ENCODE measurements around the gene HEATR5A.
A peak's percentile ranks its signal among the peaks of the same experiment; 100 is the strongest.
"Not testable (repeated sequence)": the region's sequence is repeated elsewhere in the genome, so short reads cannot be mapped to it uniquely, and the experiment has no call there.

Gene HEATR5A

GRCh38 chr14:31420319-31421111 lies at the start of gene HEATR5A:
Gene HEATR5A, minus strand, starts transcription at chr14:31420550. Its CDS starts 17,575 bp downstream, at chr14:31402975.
- DNase-seq: peak; percentile 93

GRCh38 chr14:31466554-31466953 lies 46.2 kb upstream of the HEATR5A start:
- no peak for DNase-seq

GRCh38 chr14:31465111-31465510 lies 44.8 kb upstream of the HEATR5A start:
- DNase-seq: no peak

DNA sequence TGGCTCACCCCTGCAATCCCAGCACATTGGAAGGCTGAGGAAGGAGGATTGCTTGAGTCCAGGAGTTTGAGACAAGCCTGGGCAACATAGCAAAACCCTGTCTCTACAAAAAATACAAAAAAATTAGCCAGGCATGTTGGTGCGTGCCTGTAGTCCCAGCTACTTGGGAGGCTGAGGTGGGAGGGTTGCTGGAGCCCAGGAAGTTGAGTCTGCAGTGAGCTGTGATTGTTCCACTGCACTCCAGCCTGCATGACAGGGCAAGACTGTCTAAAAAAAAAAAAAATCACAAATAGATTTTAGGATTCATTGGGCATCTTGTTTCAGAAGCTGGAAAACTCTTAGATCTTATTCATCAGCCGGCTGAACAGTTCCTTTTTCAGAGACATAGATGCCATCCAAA lies 42.1 kb upstream of the HEATR5A start:
- not testable (repeated sequence) for DNase-seq

DNA sequence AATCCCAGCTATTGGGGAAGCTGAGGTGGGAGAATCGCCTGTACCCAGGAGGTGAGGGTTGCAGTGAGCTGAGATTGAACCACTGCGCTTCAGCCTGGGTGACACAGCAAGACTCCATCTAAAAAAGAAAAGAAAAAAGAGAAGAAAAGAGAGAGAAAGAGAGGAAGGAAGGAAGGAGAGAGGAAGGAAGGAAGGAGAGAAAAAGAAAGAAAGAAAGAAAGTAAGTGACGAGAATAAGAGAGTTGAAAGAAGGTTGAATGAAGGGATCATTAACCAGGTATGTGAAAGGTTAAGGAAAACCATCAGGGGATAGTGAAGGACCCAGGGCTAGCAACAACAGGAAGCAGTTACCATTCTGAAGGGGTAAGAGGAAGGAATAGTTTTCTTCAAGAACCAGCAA lies 41.2 kb upstream of the HEATR5A start:
- no peak for DNase-seq

DNA sequence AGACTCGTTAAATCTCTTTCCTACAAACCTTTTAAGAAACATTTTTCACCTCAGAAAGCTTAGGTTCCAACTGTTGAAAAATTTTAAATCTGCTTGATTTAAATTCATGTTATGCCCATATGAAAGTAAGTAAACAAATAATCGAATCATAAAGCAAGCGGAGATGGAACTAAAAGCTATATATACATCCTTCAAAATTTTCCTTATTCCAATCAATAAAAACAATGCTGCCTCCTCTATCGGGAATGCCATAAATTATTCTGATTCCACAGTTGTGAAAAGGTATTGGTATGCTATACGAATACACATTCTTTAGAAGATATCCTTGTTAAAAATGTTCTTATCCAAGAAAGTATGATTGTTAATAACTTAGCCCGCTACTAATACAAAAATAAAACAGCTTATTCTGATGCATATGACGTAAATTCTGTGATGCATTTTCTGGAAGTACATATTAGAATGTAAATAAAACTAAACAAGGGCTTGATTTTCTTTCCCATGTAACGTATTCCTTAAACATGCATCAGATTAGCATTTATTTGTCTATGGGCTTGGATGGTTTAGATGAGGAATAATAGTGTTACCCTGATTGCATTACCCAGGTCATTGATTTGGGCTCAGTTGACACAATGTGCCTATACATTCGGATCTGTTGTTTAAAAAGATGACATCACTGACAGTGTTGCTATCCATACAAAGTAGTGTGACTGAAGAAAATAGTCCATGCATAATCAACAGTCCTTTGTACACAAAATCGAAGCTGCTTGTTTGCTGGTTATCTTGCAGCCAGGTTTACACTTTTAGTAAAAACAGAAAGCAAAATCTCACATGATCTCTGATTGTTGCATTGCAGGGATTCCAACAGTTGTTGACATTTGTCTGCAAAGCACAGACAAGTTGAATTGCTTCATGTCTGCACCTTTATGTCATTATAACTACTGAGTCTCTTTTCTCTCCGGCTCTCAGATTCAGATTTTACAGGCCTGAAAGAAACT lies 37.6 kb upstream of the HEATR5A start:
- DNase-seq: no peak

- peak; percentile 90 for DNase-seq
Observed at GRCh38 chr14:31456841-31457664, 36.7 kb upstream of the HEATR5A start, which contains the start of gene DTD2. Gene DTD2, minus strand, starts transcription at chr14:31457506. Its CDS starts 113 bp downstream, at chr14:31457393.

DNA sequence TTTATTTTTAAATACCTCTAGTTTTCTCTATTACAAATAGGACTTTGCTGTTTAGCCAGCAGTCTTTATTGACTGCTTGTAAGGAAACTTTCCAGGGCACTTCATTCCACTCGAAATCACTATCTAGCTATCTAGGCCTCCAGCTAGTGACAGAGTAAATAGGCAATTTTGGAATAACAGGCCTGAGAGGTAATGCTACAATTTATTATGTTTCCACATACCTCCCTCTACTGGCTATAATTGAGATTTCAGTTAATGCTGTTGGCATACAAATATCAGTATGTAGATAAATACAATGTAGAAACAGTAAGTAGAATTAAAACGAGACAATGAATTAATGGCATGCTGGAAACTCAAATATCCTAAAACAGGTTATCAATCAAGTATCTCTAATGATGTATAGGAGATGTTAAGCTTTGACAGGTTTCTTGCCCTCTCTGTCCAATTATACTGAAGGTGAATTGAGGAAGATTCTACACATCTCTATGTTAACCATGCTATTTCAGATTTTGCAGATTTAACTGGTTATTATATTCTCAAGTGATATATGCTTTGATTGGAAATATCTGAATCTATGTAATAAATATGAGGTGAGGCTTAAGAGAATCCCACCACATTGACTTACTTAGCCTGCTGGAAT lies 29.7 kb upstream of the HEATR5A start:
- no peak for DNase-seq

DNA sequence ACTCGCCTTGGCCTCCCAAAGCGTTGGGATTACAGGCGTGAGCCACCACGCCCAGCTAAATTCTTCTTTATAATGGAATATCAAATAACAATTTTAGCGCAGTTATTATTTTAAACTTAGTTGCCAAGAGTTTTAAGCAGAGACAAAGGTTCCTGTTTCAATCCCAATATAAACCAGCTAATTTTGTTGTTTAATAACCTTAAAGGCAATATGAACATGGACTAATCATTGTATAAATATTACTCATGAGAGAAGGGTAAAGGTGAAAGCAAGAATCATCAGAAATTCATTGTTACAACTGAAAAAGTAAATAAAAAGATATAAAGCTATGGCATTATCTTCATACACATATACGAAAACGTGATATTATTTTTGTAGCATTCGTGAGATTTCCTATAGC lies 28.8 kb upstream of the HEATR5A start:
- no peak for DNase-seq

DNA sequence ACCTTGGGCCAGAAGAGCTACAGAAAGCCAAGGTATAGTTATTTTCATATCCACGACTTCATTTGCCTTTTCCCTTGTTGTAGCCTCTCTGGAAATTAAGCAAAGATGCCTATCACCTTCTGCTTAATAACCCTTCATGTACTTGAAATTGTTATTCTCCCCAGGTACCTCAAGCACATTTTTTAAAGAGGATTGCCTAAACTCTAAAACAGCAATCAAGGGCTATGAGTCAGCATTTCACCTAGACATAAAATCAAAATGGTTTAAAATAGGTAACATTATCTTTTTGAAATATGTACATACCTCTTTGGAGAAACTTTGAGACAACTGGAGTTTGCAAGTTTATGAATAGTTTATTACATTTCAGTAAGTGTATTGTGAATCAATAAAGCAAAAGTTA lies 25.4 kb upstream of the HEATR5A start:
- no peak for DNase-seq

DNA sequence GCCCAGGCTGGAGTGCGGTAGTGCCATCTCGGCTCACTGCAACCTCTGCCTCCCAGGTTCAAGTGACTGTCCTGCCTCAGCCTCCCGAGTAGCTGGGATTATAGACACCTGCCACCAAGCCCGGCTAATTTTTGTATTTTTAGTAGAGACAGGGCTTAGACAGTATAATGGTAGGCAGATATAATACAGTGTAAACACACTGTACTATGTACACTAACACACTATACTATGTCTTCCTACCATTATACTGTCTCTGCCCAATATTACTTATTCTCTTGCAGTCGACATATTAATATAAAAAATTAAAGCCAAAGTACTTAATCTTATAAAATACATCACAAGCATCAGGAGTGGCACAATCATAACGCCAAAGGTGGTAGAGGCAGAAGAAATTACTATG lies 21.9 kb upstream of the HEATR5A start:
- no peak for DNase-seq

DNA sequence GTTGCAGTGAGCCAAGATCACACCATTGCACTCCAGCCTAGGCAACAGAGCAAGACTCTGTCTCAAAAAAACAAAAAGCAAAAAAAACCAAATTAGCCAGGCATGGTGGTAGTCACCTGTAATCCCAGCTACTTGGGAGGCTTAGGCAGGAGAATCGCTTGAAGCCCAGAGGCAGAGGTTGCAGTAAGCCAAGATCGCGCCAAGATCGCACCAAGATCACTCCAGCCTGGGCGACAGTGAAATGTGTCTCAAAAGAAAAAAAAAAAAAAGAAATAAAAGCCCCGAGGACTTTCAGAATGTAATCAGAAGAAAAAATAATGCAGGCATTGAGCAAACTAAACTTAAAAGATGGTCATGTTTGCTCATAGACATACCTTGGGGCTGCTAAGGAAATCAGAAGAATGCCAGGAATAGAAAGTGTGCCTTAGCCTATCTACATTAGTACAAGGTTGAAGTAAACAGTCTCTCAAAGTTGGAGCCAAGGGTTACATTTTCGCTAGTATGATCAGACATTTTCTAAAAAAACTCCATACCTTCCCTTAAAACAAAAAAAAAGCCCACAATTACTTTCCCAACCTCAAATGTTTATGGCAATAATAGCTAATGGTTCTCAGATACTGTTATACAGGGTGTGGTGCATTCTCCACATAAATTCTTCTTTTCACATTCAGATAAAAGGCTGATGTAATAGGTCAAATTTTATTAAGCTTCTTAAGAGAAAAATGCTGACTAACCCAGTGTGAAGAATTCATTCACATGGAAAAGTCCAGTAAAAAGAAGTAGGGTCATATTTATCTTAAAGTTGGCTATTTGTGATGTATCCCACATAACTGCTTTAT lies 21.1 kb upstream of the HEATR5A start:
- DNase-seq: no peak

GRCh38 chr14:31440280-31440679 lies 19.9 kb upstream of the HEATR5A start:
- no peak for DNase-seq

DNA sequence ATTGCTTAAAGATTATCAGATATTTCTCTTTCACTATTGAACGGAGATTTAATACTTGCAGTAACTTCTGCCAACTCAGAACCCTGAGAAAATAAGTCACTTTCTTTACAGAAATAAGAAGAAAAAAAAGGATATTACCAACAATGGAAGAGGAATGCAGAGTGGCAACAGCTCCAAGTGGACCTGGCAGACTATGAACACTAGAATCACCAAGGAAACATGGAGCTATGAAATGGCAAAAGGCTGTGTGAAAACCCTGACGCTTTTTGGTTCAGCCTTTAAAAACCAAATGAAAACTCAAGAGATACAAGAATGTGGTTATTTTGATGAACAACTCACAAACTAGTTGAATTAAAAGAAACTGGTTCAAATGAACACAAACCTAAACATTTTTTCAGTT lies 19.2 kb upstream of the HEATR5A start:
- DNase-seq: no peak

DNA sequence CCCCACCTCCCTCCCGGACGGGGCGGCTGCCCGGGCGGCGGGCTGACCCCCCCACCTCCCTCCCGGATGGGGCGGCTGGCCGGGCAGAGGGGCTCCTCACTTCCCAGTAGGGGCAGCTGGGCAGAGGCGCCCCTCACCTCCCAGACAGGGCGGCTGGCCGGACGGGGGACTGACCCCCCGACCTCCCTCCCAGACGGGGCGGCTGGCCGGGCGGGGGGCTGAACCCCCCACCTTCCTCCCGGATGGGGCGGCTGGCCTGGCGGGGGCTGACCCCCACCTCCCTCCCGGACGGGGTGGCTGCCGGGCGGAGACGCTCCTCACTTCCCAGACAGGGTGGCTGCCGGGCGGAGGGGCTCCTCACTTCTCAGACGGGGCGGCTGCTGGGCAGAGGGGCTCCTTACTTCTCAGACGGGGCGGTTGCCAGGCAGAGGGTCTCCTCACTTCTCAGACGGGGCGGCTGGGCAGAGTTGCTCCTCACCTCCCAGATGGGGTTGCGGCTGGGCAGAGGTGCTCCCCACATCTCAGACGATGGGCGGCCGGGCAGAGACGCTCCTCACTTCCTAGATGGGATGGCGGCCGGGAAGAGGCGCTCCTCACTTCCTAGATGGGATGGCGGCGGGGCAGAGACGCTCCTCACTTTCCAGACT lies 16.8 kb upstream of the HEATR5A start:
- not testable (repeated sequence) for DNase-seq

DNA sequence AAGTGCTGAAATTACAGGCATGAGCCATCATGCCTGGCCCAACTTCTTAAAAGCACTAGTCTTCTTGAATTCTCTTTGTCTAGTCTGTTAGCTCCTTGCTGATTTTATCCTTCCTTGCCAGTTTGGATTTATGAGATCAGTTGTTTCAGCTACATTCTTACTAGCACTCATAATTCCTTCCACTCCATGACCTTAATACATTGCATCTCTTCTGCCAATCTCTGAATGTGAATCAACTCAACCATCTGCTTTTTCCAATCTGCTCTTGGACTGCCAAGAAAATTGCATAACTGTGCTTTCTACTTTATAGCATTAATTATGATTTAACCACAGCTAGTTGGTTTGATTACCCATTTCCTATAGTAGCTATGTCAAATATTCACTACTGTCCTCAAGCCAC lies 14.9 kb upstream of the HEATR5A start:
- DNase-seq: no peak

DNA sequence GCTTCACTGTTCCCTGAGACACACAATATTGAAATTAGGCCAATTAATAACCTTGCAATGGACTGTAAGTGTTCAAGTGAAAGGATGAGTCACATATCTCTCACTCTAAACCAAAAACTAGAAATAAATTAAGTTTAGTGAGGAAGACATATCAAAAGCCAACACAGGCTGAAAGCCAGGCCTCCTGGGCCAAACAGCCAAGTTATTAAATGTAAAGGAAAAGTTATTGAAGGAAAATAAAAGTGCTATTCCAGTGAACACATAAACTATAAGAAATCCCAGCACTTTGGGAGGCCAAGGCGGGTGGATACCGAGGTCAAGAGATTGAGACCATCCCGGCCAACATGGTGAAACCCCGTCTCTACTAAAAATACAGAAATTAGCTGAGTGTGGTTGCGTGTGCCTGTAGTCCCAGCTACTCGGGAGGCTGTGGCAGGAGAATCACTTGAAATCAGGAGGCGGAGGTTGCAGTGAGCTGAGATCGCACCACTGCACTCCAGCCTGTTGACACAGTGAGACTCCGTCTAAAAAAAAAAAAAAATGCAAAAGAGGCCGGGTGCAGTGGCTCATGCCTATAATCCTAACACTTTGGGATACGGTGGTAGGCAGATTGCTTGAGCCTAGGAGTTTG lies 10.4 kb upstream of the HEATR5A start:
- no peak for DNase-seq

- no peak for DNase-seq
Observed at GRCh38 chr14:31429791-31430190, 9.4 kb upstream of the HEATR5A start.

- DNase-seq: no peak
Observed at GRCh38 chr14:31428011-31428410, 7.7 kb upstream of the HEATR5A start.

- no peak for DNase-seq
Observed at GRCh38 chr14:31426663-31427062, 6.3 kb upstream of the HEATR5A start.
